G401 (cell line): ENCODE measurements around the gene MID1IP1. TPM values are rescaled to one million over a fixed set of nuclear protein-coding genes. Genes with fewer than 3 reads are reported as not detected.

Experiments used
- DNase-seq: peaks from one replicate; pipeline ENCODE4 v3.0.0-alpha.2; 2015; ENCODE audit warnings: low spot score
- in situ Hi-C: cut with HindIII; loops from 2 replicates; pipeline ENCODE4 v1.10.0; 2016; ENCODE audit warnings: low sequenced_read_pairs, mixed read lengths
- total RNA-seq: library from RNA; depleted of rRNA; stranded (reverse); fragments of >200 nt; shearing (Covaris generic); gene quantifications from 2 replicates; pipeline ENCODE4 v1.2.3, GENCODE V29; 2014

The MID1IP1 gene
- total RNA-seq, 1 experiment from 2014 or later: 8.1 TPM

DNA sequence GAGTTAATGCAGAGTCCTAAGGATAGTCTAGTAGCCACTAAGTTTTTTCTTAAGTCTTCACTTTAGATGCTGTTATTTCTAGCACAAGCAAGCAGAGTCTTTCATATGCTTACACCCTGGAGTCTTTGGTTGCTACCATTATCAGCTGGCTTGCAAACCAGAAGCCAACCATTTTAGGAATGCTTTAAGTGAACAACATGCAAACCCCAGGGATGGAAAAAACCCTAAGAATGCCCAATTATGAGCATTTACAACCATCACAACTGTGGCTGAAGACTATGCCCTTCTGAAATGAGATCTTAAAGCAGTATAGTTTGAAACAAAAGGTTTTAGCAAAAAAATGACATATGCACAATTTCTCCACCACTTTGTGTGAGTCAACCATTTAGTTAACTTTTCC, 6.6 kb downstream of the MID1IP1 start:
- in situ Hi-C loops: no loop called here
- no peak for DNase-seq

DNA sequence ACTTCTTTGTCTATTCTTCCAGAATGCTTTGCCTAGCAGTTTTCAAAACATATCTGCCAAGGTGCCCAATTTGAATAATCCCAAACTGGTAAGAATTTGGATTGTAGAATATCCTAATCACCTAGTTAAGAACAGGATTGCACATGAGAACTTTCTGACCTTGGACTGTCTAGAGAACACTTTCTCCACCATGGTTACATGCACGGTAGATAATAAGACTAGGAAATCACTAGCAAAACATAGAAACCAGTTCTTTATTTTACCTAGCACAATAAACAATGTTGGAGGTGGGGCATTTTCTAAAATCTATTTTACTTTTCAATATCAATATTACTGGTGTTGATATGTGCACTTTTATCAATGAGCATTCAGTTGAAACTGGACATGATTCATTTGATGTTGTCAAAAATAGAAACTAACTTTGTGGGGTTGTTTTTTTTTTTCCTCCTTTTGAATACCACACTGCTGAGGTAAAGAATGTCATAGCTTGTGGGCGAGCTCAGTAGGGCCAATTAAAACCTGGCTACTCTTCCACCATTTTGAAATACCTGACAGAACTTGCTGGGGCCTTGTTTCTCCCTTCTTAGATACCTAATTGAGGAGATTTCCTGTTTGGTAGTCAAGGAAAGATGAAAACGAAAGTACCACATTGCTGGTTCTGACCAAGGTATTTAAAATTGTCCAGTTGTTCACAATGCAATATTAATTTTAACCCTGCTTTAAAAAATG, 10.4 kb downstream of the MID1IP1 start:
- in situ Hi-C loops: no loop called here
- DNase-seq: no peak

DNA sequence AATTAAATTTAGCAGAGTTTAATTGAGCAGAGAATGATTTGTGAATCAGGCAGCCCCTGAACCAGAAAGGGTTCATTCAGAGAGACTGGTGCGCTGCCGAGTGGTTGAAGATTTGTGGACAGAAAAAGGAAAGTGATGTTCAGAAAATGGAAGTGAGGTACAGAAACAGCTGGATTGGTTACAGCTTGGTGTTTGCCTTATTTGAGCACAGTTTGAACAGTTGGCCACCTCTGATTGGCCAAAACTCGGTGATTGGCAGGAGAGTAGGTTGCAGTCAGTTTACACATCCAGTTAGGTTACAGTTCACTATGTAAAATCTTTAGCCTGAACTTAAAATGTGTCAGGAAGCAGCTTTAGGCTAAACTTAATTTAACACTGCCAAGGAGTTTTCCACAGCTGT, 14.9 kb downstream of the MID1IP1 start:
- in situ Hi-C loops: no loop called here
- no peak for DNase-seq

DNA sequence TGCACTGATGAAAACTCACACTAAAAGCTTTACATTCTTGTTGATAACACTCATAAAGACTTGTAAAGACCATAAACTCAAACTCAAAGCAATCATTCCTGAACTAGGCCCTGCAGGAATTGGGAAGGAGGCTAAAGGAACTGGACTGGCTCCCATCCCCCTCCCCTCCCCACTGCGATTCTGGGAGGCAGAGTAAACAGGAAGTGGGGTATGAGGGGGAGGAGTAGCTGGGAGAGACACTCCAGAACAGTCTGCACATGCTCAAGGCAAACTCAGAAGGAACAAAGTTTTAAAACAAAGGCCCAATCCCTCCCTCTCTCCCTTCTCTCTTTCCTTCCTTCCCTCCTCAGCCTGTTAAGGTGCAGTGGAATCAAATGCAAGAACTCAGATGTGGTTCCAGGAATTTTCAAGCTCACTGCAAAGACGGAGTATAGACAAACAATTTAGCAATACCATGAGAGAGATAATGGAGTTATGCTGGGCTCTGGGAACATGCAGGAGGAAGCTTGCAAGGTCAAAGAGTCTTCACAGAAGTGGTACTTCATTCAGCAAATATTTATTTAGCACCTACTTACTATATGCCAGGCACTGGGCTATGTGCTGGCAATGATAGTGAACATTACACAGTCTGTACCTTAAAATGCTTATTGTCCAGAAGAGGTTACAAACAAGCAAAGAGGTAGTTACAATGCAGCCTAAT, 15.9 kb downstream of the MID1IP1 start:
- no peak for DNase-seq
- in situ Hi-C loops: no loop called here

DNA sequence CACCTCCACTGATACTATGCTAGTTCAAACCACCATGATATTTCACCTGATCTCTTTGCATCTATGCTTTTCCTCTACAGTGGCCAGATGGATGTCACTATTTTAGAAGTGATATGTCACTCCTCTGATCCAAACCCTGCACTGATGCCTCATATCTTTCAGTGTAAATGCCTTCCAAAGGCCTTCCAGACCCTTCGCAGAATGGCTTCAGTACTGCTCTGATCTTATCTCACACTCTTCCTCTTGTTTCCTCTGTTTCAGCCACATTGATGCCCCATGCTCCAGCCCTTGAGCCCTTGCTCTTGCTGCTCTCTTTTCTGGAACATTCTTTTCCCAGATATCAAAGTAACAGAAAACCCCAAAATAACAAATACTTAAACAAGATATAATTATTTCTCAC, 17.9 kb downstream of the MID1IP1 start:
- no peak for DNase-seq
- in situ Hi-C loops: no loop called here

DNA sequence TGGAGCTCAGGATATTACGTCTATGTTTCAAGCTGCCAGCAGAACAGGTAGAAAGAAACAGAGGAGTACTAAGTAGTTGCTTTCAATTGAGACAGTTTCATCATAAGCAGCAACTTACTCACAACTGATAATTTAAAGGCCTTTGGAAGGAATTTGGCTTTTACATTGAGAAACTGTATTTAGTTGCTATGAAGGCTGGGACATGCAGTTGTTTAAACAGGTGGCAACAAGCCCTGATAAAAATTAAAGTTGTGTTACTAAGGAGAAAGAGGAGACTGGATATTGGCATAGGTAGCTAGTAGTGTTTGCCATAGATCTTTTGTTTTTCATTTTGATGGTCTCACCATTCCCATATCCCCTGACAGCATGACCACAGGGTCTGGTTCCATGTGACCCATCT, 18.4 kb downstream of the MID1IP1 start:
- no peak for DNase-seq
- in situ Hi-C loops: no loop called here

DNA sequence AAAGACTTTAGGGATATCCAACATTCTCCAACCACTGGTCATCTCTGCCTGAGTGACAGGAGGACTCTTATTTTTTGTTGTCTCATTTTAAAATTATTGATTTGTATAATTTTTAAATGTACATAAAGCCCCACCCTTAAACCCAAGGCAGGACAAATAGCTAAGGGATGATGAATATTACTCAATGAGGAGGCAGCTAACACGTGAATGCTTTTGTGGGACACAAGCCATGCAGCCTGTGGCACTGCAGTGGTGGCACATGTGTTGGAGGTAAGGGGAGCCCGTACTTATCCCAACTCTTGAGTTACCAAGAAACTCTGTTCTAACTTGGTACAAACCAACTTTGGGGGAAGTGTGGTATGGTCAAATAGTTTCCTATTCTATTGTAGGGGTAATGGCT, 19.5 kb downstream of the MID1IP1 start:
- DNase-seq: no peak
- in situ Hi-C loops: no loop called here

DNA sequence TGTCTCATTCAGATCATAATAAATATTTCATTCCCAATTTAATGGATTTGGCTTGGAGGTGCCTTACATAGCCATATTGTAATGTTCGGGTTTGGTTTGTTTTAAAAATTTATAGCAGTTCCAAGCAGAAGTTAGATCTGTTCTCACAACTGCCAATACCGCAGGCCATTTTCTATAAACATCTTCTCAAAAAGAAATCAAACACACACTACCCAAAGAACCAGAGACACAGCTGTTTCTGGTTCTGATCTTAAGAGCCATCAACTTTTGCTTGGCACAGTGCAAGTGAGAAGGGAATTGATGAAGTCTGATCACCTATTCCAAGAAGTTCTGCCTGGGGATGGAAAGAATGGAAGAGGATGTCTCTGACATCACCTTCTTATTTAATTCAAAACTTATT, 22.9 kb downstream of the MID1IP1 start:
- no peak for DNase-seq
- in situ Hi-C loops: no loop called here

DNA sequence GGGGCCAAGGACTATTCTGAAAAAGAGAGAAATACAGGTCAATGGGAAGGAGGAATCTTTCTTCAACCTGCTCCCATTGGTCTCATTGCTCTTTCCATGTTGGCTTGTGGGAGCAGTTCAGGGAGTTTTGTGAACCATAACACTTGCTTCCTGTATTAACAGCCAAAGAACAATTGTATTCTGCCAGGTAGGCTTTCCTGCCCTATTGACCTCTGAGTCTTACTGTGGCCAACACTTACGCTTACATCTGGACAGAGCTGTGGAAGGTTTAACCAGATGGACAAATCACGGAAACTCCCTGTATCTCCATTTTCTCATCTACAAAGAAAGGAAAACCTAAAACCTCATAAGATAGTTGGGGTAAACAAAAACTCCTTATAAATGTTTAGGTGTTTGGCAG, 30.7 kb downstream of the MID1IP1 start:
- in situ Hi-C loops: no loop called here
- DNase-seq: no peak

DNA sequence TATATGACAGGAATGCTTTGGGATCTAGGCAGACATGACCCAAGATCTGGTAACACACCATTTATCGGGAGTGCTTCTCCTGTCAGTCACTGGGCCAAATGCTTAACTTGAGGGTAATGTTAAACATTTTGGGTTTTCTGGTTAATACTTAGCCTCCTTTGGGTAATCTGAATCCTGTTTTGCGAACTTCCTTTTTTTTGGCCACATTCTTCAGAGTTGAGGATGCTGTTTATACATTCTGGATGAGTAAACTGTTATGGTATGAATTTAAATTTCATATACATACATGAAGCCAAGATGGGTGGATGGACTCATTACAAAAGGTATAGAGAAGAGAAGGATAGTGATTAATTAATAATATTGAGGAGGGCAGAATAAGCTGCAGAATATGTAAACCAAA, 36.1 kb downstream of the MID1IP1 start:
- DNase-seq: no peak
- in situ Hi-C loops: no loop called here

DNA sequence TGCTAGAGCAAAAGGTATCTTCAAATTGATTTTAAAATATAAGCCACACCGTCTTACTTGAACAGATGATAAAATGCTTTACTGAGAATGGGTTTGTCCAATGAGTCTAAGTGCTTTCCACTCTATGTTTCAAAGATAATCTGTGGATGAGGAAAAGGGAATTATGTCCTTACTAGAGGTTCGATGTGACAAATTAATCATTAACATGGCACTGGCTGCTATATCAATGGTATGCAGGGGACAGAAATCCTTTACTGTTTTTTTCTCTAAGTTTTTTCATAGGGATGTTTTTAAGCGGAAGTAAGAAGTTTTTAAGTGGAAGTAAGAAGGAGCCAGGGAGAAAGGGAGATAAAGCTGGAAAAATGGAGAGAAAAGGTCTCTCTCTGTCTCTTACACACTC, 38.0 kb downstream of the MID1IP1 start:
- DNase-seq: no peak
- in situ Hi-C loops: no loop called here

DNA sequence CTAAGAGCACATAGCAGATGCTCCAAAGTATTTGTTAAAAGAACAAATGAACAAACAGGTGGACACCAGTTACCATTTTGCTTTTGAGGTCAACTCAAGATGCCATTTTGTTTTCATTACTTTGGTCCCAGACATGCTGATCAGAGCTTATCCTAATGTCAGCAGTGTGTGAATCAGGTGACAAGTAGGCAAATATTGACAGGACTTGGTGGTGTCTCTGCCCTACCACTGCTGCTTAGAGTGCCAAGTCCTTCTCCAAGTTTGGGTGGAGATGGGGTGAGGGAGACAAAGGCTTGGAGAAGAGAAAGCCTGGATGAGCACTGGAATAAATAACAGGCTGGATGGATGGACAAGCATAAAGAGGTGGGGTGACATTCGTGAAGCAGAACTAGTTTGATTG, 38.7 kb downstream of the MID1IP1 start:
- in situ Hi-C loops: no loop called here
- DNase-seq: no peak

DNA sequence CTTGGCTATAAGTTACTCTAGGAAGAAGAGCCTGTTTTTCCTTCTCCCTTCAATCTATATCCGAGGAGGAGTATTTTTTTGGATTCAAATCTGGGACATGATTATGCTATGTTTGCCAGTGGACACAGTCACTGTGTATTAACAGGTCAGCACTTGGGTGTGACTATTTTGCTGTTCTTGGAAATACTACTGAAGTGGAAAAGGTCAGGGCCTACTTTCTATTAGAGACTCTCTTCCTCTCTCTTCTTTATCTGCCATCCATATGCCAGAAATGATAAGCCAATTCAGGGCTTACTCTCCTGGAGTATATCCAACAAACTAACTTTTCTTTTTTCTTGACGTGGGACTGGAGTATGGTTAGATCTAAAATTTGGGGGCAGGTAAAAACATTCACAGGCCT, 40.5 kb downstream of the MID1IP1 start:
- in situ Hi-C loops: no loop called here
- no peak for DNase-seq

DNA sequence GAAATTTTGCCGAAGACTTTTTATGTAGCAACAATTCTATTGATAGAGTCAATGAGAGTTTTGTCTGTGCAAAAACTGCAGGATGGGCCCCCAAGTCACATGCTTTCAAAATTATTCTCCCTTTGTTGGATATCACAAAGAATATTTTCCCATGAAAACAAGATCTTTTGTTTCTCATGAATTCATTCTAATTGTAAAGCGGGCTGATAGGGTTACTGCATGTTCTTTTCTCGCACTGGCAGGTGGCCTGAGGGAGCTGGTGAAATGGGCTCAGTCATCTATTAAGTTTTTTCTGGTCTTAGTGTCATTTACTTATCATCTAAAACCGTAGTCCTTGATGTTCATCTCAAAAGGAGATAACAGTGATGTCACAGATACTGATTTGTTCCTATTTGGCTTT, 44.2 kb downstream of the MID1IP1 start:
- in situ Hi-C loops: no loop called here
- no peak for DNase-seq

DNA sequence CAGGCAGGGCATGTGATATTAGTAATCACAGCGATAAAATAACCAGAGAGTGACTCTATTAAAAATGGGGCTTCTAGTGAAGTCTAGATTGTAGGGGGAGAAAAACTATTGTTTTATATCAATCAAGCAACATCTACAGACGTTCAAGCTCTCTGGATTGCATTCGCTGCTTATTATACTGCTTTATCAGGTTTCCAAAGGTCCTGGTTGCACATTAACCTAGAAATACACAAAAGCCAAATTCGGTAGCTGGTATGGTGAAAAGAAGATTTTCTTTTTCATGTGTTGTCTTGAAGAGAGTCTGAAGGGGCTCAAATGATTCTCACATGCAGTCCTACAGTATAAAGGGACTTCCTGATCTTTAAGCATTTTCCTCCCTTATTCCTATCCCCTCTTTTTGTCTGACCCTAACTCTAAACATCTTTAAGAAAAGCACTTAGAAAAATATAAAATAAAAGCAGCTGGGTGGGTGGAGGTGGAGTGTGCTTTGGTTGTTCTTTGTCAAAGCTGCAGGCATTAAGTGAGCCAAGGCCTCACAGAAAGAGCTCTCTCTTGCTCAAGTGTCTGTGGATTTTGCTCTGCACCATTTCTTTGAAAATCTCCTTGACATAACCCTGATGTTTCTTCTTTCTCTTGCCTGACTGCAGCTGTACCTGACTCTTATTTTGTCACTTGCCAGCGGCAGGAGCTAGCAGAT, 46.1 kb downstream of the MID1IP1 start:
- no peak for DNase-seq
- in situ Hi-C loops: no loop called here

DNA sequence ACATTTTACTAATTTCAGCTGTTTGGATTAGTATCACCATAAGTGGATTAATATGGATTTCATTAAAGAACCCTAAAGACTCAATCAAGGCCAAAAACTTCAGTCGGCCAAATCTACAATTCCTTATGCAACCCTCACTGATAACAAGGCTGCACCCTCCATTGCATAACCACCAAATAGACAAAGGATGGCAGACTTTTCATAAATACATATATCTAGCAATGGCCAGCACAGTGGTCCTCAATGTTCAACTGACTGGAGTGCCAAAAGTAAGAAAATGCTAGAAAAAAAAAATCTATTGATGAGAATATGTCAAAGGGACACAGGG, 46.6 kb downstream of the MID1IP1 start:
- in situ Hi-C loops: no loop called here
- no peak for DNase-seq

DNA sequence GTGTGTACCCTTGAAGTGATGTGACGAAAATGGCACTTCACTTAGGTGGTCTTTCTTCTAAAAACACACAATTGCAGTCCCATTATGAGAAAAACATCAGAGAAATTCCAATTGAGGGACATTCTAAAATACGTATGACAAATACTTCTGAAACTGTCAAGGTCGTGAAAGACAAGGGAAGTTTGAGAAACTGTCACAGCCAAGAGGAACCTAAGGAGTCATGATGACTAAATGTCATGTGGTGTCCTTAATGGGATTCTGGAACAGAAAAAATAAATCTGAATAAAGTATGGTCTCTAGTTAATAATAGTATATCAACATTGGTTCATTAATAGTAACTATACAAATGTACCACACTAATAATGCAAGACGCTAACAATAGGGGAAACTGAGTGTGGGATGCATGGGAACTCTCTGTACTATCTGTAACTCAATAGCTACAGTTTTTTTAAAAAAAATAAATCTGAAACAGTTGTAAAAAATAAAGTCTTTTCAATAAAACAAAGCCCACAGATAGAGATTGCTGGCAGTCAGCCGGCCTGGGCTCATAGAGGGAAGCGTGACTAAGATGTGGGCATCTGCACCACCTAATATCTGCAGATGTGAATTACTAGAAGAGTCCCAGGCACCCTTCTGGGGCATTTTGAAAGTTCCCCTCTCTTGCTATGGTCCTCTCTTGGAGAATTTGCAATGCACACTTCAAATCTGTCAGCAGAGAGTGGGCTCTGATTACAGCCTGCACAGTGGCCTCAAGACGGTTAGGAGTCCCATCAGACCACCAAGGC, 47.6 kb downstream of the MID1IP1 start:
- DNase-seq: no peak

DNA sequence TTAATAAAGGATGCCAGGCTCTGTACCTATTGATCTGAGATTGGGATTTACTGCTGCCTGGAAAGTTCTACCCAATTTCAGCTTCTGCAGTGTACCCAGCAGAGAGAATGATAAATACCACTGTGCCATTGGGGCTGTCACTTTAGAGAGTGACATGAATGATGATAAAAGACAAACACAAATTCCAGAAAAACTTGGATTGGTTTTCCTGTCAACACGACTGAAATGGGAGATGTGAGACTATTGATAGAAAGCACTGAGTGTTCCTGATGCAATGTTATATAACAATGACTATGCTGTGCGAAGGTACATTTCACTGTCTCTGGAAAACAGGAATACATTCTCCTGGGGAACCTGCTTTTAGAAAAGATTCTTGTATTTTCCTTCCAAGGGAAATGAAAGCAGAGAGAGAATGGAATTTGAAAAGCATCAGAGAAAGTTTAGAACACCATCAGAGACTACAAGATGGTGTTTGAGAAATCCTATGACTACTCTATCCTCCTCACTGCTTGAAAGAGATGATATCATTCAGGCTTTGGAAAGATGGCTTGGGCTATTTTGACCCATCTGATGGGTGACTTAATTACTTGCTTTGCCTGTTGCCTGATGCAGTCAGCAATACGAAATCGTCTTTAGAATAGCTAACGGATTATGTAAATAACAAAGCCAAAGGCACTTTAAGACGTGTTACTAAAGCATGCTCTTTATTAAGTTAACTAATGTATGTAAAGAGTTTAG, 49.7 kb downstream of the MID1IP1 start:
- no peak for DNase-seq
- in situ Hi-C loops: no loop called here

More for the DNA sequence above, 47.6 kb downstream of the MID1IP1 start:
- in situ Hi-C loops: no loop called here

DNA sequence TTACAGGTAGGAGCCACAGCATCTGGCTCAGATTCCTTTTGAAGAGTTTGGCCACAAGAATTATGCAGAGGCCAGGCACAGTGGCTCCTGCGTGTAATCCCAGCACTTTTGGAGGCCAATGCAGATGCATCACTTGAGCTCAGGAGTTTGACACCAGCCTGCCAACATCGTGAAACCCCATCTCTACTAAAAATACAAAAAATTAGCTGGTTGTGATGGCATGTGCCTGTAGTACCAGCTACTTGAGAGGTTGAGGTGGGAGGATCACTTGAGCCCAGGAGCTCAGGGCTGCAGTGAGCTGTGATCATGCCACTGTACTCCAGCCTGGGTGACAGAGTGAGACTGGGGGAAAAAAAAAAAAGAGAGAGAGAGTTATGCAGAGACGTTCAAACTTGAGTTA, 53.0 kb downstream of the MID1IP1 start:
- in situ Hi-C loops: no loop called here
- no peak for DNase-seq
